Trophoblast cell (in vitro differentiated cells and primary cell): Measurements from ENCODE around the gene LRPPRC.

ENCODE experiments used
- DNase-seq, 2 donors: peaks; one replicate each; pipeline ENCODE4 v3.0.0-alpha.2; 2016
- H2AFZ ChIP-seq: 2 replicates; pipeline ENCODE4 v1.6.1; 2013; ENCODE audit warnings: low read length, moderate library complexity, mild to moderate bottlenecking; ENCODE audit not compliant: insufficient read depth, poor library complexity
- H2AK5ac ChIP-seq: 2 replicates; pipeline ENCODE4 v1.6.1; 2013; ENCODE audit warnings: mild to moderate bottlenecking, low read length
- H2BK120ac ChIP-seq: 2 replicates; pipeline ENCODE4 v1.6.1; 2013; ENCODE audit warnings: low read length, mild to moderate bottlenecking, moderate library complexity; ENCODE audit not compliant: insufficient read depth, poor library complexity
- H2BK12ac ChIP-seq: 2 replicates; pipeline ENCODE4 v1.6.1; 2013; ENCODE audit warnings: mild to moderate bottlenecking, low read length, moderate library complexity
- H2BK5ac ChIP-seq: 2 replicates; pipeline ENCODE4 v1.6.1; 2013; ENCODE audit warnings: low read length, low read depth, moderate library complexity, mild to moderate bottlenecking; ENCODE audit not compliant: poor library complexity
- H3K14ac ChIP-seq: 2 replicates; pipeline ENCODE4 v1.6.1; 2013; ENCODE audit warnings: mild to moderate bottlenecking, low read length
- H3K18ac ChIP-seq: 2 replicates; pipeline ENCODE4 v1.6.1; 2013; ENCODE audit warnings: mild to moderate bottlenecking, low read length
- H3K23ac ChIP-seq: 2 replicates; pipeline ENCODE4 v1.6.1; 2013; ENCODE audit warnings: low read length
- H3K27ac ChIP-seq: 2 replicates; pipeline ENCODE4 v1.5.1; 2013; ENCODE audit warnings: low read depth, mild to moderate bottlenecking, inconsistent platforms, low read length, moderate library complexity
- H3K27me3 ChIP-seq: 2 replicates; pipeline ENCODE4 v1.6.1; 2013; ENCODE audit warnings: inconsistent platforms, mild to moderate bottlenecking, low read length, moderate library complexity; ENCODE audit not compliant: insufficient read depth
- H3K36me3 ChIP-seq, 2 experiments: 1 replicate in 1 of 2; 2 replicates in 1 of 2; pipeline ENCODE4 v1.6.1; 2013; ENCODE audit warnings: low read length in 2 of 2, mild to moderate bottlenecking in 2 of 2, moderate library complexity in 1 of 2; ENCODE audit not compliant: insufficient read depth in 2 of 2, control insufficient read depth in 1 of 2
- H3K4ac ChIP-seq: 2 replicates; pipeline ENCODE4 v1.6.1; 2013; ENCODE audit warnings: low read depth, mild to moderate bottlenecking, low read length, moderate library complexity
- H3K4me1 ChIP-seq, 2 experiments: 1 replicate in 1 of 2; 2 replicates in 1 of 2; pipeline ENCODE4 v1.6.1; 2013; ENCODE audit warnings: low read length in 2 of 2, mild to moderate bottlenecking in 2 of 2, moderate library complexity in 1 of 2; ENCODE audit not compliant: insufficient read depth in 2 of 2, control insufficient read depth in 1 of 2
- H3K4me2 ChIP-seq: 2 replicates; pipeline ENCODE4 v1.6.1; 2013; ENCODE audit warnings: inconsistent platforms, mild to moderate bottlenecking, low read length, moderate library complexity
- H3K4me3 ChIP-seq: 2 replicates; pipeline ENCODE4 v1.5.1; 2013; ENCODE audit warnings: mild to moderate bottlenecking, low read depth, low read length, inconsistent platforms
- H3K79me1 ChIP-seq: one replicate; pipeline ENCODE4 v1.6.1; 2013; ENCODE audit warnings: low read length
- H3K79me2 ChIP-seq: 2 replicates; pipeline ENCODE4 v1.6.1; 2013; ENCODE audit warnings: low read length, mild to moderate bottlenecking; ENCODE audit not compliant: control insufficient read depth, insufficient read depth, poor library complexity
- H3K9ac ChIP-seq: 2 replicates; pipeline ENCODE4 v1.6.1; 2013; ENCODE audit warnings: mild to moderate bottlenecking, low read length
- H3K9me3 ChIP-seq: 2 replicates; pipeline ENCODE4 v1.6.1; 2013; ENCODE audit warnings: low read depth, mild to moderate bottlenecking, control low read depth, inconsistent platforms, low read length; ENCODE audit not compliant: insufficient read depth
- H4K12ac ChIP-seq: 2 replicates; pipeline ENCODE4 v1.6.1; 2013; ENCODE audit warnings: low read depth, mild to moderate bottlenecking, low read length, moderate library complexity
- H4K8ac ChIP-seq: 2 replicates; pipeline ENCODE4 v1.6.1; 2013; ENCODE audit warnings: low read depth, mild to moderate bottlenecking, low read length, moderate library complexity
- H4K91ac ChIP-seq: one replicate; pipeline ENCODE4 v1.6.1; 2013; ENCODE audit warnings: low read depth, mild to moderate bottlenecking, low read length, moderate library complexity
- WGBS: extraction: QIAGEN DNeasy Blood & Tissue Kit; methylation state at CpG from one replicate; pipeline ENCODE4 v1.1.7; 2013; ENCODE audit warnings: missing lambda C conversion rate; ENCODE audit not compliant: insufficient read length, insufficient coverage; ENCODE audit errors: extremely low coverage; 5-methylcytosine and 5-hydroxymethylcytosine counted together

LRPPRC gene

DNA sequence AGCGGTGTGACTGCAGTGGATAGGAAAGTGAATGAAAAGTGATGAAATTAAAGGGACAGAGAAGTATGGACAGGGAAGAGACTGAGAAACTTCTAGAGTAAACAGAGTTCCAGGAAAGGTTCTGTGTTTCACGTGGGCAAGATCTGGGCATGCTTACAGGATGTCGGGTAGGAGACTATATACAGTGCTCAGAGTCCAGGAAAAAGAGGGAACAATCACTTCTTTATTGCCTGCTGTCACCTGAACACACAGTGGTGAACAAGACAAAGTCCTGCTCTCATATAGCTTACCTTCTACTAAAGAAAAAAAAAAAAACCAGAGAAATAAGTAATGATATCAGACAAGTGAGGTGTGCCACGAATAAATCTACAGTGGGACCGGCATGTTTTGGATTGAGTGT lies 2.4 kb downstream of the LRPPRC start:
- no CpG with 5 or more reads among the region's 5 CpGs for WGBS
- Histone ChIP-seq H3K4ac (peak overlapping the region; percentile 58), H2BK120ac (no peak overlapping the region), H2AFZ (no peak overlapping the region), H3K4me2 (no peak overlapping the region), H3K4me1 (peaks cover 0 to 4% of the 10 kb centered on the region in 2 experiments), H3K79me2 (peaks cover 21% of the 10 kb centered on the region), H2AK5ac (no peak overlapping the region), H3K79me1 (peaks cover 6% of the 10 kb centered on the region), H4K12ac (no peak overlapping the region), H2BK12ac (no peak overlapping the region), H3K23ac (no peak overlapping the region), H4K8ac (no peak overlapping the region), H3K27me3 (no peaks in the 10 kb centered on the region), H4K91ac (no peak overlapping the region), H2BK5ac (no peak overlapping the region), H3K27ac (no peak overlapping the region), H3K9me3 (no peaks in the 10 kb centered on the region), H3K4me3 (no peak overlapping the region), H3K9ac (no peak overlapping the region), H3K18ac (no peak overlapping the region), H3K36me3 (peaks cover 4 to 15% of the 10 kb centered on the region in 2 experiments), H3K14ac (no peak overlapping the region)
- no peak for DNase-seq

DNA sequence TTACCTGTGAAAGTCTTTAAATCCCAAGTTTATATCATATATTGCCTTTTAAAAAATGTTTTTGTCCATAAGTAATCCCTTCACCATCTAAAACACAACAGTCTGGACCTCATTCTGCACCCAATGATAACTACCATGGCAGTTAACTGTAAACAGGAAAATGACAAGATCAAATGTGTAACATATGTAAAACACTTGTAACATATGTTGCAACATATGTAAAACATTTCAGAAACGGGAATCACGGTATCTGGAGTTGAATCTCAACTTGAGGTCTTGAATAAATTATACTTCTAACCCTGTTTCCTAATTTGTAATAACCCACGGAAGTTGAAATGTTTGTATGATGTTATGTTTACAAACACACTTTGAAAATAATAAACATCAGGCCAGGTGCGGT lies 6.2 kb downstream of the LRPPRC start:
- Histone ChIP-seq H3K4ac (no peak overlapping the region), H3K9ac (no peak overlapping the region), H2AK5ac (no peak overlapping the region), H4K12ac (no peak overlapping the region), H3K36me3 (peaks cover 9 to 16% of the 10 kb centered on the region in 2 experiments), H2BK12ac (no peak overlapping the region), H3K4me2 (no peak overlapping the region), H3K4me3 (no peak overlapping the region), H3K23ac (no peak overlapping the region), H3K14ac (no peak overlapping the region), H3K79me1 (no peaks in the 10 kb centered on the region), H3K27ac (no peak overlapping the region), H4K91ac (no peak overlapping the region), H3K4me1 (no peaks in the 10 kb centered on the region), H4K8ac (no peak overlapping the region), H2BK5ac (no peak overlapping the region), H3K18ac (no peak overlapping the region), H3K79me2 (peaks cover 6% of the 10 kb centered on the region), H3K9me3 (no peaks in the 10 kb centered on the region), H2AFZ (no peak overlapping the region), H3K27me3 (no peaks in the 10 kb centered on the region), H2BK120ac (no peak overlapping the region)
- no CpG with 5 or more reads among the region's 4 CpGs for WGBS
- no peak for DNase-seq

DNA sequence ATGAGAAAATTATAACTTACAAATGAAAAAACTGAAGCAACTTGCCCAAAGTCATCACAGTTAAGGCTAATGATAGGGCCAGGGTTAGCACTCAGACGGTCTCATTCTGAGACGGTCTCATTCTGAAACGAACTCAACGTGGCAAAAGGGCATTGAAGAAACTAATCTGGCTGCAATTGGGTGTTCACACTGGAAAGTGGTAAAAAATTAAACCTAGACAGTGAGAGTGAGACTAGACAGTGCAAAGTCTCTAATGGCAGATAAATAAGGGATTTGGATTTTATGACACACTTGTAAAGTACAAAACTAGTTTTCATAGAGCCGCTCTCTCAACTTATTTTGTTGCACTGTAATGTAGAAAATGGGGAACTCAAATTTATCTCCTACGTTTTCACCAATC lies 9.2 kb downstream of the LRPPRC start:
- no peak overlapping the region for H3K27ac ChIP-seq
- H3K79me1 ChIP-seq: no peaks in the 10 kb centered on the region
- H3K79me2 ChIP-seq: no peaks in the 10 kb centered on the region
- H3K9ac ChIP-seq: no peak overlapping the region
- no peaks in the 10 kb centered on the region for H3K27me3 ChIP-seq
- H3K36me3 ChIP-seq: peaks cover 8 to 12% of the 10 kb centered on the region in 2 experiments
- H3K4me2 ChIP-seq: no peak overlapping the region
- no peak overlapping the region for H2BK5ac ChIP-seq
- H2BK12ac ChIP-seq: no peak overlapping the region
- no peak overlapping the region for H2BK120ac ChIP-seq
- H4K12ac ChIP-seq: no peak overlapping the region
- H2AK5ac ChIP-seq: no peak overlapping the region
- H3K9me3 ChIP-seq: no peaks in the 10 kb centered on the region
- H3K4me3 ChIP-seq: no peak overlapping the region
- H3K4me1 ChIP-seq: no peaks in the 10 kb centered on the region
- H2AFZ ChIP-seq: no peak overlapping the region
- H4K8ac ChIP-seq: no peak overlapping the region
- no peak overlapping the region for H3K23ac ChIP-seq
- H3K18ac ChIP-seq: no peak overlapping the region
- H3K4ac ChIP-seq: no peak overlapping the region
- no CpG with 5 or more reads among the region's 6 CpGs for WGBS
- H4K91ac ChIP-seq: no peak overlapping the region
- H3K14ac ChIP-seq: no peak overlapping the region
- DNase-seq: no peak

DNA sequence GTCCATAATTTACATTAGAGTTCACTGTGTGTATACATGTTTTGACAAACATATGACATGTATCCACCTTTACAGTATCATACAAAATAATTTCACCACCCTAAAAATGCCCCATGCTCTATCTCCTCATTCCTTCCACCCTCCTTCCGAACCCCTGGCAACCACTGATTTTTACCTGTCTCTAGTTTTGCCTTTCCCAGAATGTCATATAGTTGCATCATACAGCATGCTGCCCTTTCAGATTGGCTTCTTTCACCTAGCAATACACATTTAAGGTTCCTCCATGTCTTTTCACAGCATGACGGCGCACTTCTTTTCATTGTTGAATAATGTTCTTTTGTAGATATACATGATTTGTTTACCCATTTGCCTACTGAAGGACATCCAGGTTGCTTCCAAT lies 10.4 kb downstream of the LRPPRC start:
- 80% methylated on average over 1 of the region's 3 CpGs for WGBS

More for the DNA sequence above, 10.4 kb downstream of the LRPPRC start:
- Histone ChIP-seq H2BK5ac (no peak overlapping the region), H2AFZ (no peak overlapping the region), H3K14ac (no peak overlapping the region), H2AK5ac (no peak overlapping the region), H4K8ac (no peak overlapping the region), H3K27ac (no peak overlapping the region), H3K4me3 (no peak overlapping the region), H3K23ac (no peak overlapping the region), H2BK120ac (no peak overlapping the region), H3K4ac (no peak overlapping the region), H3K4me1 (no peaks in the 10 kb centered on the region), H3K9me3 (no peaks in the 10 kb centered on the region), H3K79me1 (no peaks in the 10 kb centered on the region), H3K36me3 (peaks cover 10 to 15% of the 10 kb centered on the region in 2 experiments), H3K9ac (no peak overlapping the region), H3K18ac (no peak overlapping the region), H2BK12ac (no peak overlapping the region), H3K4me2 (no peak overlapping the region), H4K91ac (no peak overlapping the region), H3K79me2 (no peaks in the 10 kb centered on the region), H4K12ac (no peak overlapping the region), H3K27me3 (no peaks in the 10 kb centered on the region)
- no peak for DNase-seq
